ENCODE measurements around the gene KRTAP10-10.

The KRTAP10-10 gene

GRCh38 chr21:44592446-44593311, 44.5 kb upstream of the KRTAP10-10 start, which contains the start of gene KRTAP10-6:
Gene KRTAP10-6 (minus strand): TSS chr21:44592505. CDS start chr21:44592484, 21 bp downstream.
- Histone ChIP-seq H3K9me3 (no peaks in the 10 kb centered on the region), H3K4me1 (ENCODE audit: control insufficient read depth in 1 of 2, insufficient read depth in 1 of 2, low read depth in 1 of 2, low read length in 1 of 2) (no peaks in the 10 kb centered on the region), H3K36me3 (no peaks in the 10 kb centered on the region), H3K27me3 (peaks cover 35% of the 10 kb centered on the region), H3K4me3 (ENCODE audit: low read depth in 1 of 2, low read length in 1 of 2) (no peak within 1 kb of the TSS), H3K27ac (no peak within 1 kb of the TSS)
- no peak for TF ChIP-seq CTCF (IDR thresholded peaks at IDR 0.05)

GRCh38 chr21:44593598-44594405, 43.4 kb upstream of the KRTAP10-10 start:
- Histone ChIP-seq H3K36me3 (no peaks in the 10 kb centered on the region), H3K9me3 (no peaks in the 10 kb centered on the region), H3K4me1 (ENCODE audit: control insufficient read depth in 1 of 2, insufficient read depth in 1 of 2, low read depth in 1 of 2, low read length in 1 of 2) (no peaks in the 10 kb centered on the region), H3K27me3 (peaks cover 41% of the 10 kb centered on the region), H3K4me3 (ENCODE audit: low read depth in 1 of 2, low read length in 1 of 2) (no peak overlapping the region), H3K27ac (no peak overlapping the region)
- no peak for TF ChIP-seq CTCF (IDR thresholded peaks at IDR 0.05)

GRCh38 chr21:44594406-44594916, 42.7 kb upstream of the KRTAP10-10 start:
- Histone ChIP-seq H3K4me3 (ENCODE audit: low read depth in 1 of 2, low read length in 1 of 2) (no peak overlapping the region), H3K4me1 (ENCODE audit: control insufficient read depth in 1 of 2, insufficient read depth in 1 of 2, low read depth in 1 of 2, low read length in 1 of 2) (no peaks in the 10 kb centered on the region), H3K27ac (no peak overlapping the region), H3K36me3 (no peaks in the 10 kb centered on the region), H3K27me3 (peaks cover 41% of the 10 kb centered on the region), H3K9me3 (no peaks in the 10 kb centered on the region)
- TF ChIP-seq CTCF (IDR thresholded peaks at IDR 0.05) = no peak

GRCh38 chr21:44595524-44595923, 41.6 kb upstream of the KRTAP10-10 start:
- Histone ChIP-seq H3K27ac (no peak overlapping the region), H3K4me3 (ENCODE audit: low read depth in 1 of 2, low read length in 1 of 2) (no peak overlapping the region), H3K27me3 (peaks cover 41% of the 10 kb centered on the region), H3K36me3 (no peaks in the 10 kb centered on the region), H3K4me1 (ENCODE audit: control insufficient read depth in 1 of 2, insufficient read depth in 1 of 2, low read depth in 1 of 2, low read length in 1 of 2) (no peaks in the 10 kb centered on the region), H3K9me3 (no peaks in the 10 kb centered on the region)
- no peak for TF ChIP-seq CTCF (IDR thresholded peaks at IDR 0.05)

GRCh38 chr21:44596068-44596725, 41.0 kb upstream of the KRTAP10-10 start:
- Histone ChIP-seq H3K4me3 (ENCODE audit: low read depth in 1 of 2, low read length in 1 of 2) (no peak overlapping the region), H3K4me1 (ENCODE audit: control insufficient read depth in 1 of 2, insufficient read depth in 1 of 2, low read depth in 1 of 2, low read length in 1 of 2) (no peaks in the 10 kb centered on the region), H3K36me3 (no peaks in the 10 kb centered on the region), H3K9me3 (no peaks in the 10 kb centered on the region), H3K27me3 (peaks cover 41% of the 10 kb centered on the region), H3K27ac (no peak overlapping the region)
- TF ChIP-seq CTCF (IDR thresholded peaks at IDR 0.05) = no peak
